Measurements from ENCODE around the gene FER.

GRCh38 chr5:109083937-109084336 is 336.2 kb downstream of the FER start:
- TF ChIP-seq CTCF (IDR thresholded peaks at IDR 0.05; ENCODE audit: poor library complexity) (no peak), EZH2 (IDR thresholded peaks at IDR 0.05; ENCODE audit: borderline replicate concordance) (no peak), EZH2phosphoT487 (IDR thresholded peaks at IDR 0.05; ENCODE audit: low read depth, severe bottlenecking, unreplicated experiment) (no peak)
